Astrocyte (in vitro differentiated cells and primary cell): ENCODE measurements around the gene MT3. TPM values are rescaled to one million over a fixed set of nuclear protein-coding genes. Genes with fewer than 3 reads are reported as not detected.

ENCODE experiments used
- DNase-seq: peaks from one replicate; pipeline ENCODE4 v3.0.0-alpha.2; 2010; ENCODE audit warnings: low read depth
- FAIRE-seq: peaks from 2 replicates; lab custom pipeline; 2011; peaks lifted over from hg19 to GRCh38; lab: Jason Lieb, UNC
- H2AFZ ChIP-seq: 2 replicates; pipeline ENCODE4 v1.6.0; 2012; ENCODE audit warnings: low read depth, low read length, inconsistent platforms
- H3K27ac ChIP-seq: 2 replicates; pipeline ENCODE4 v1.5.1; 2011; ENCODE audit warnings: low read depth, low read length, inconsistent platforms
- H3K27me3 ChIP-seq: 2 replicates; pipeline ENCODE4 v1.6.0; 2011; ENCODE audit warnings: low read length, inconsistent platforms; ENCODE audit not compliant: insufficient read depth
- H3K36me3 ChIP-seq: 2 replicates; pipeline ENCODE4 v1.5.1; 2011; ENCODE audit warnings: low read length, inconsistent platforms; ENCODE audit not compliant: insufficient read depth
- H3K4me1 ChIP-seq: 2 replicates; pipeline ENCODE4 v1.5.1; 2011; ENCODE audit warnings: low read length, inconsistent platforms; ENCODE audit not compliant: insufficient read depth
- H3K4me2 ChIP-seq: 2 replicates; pipeline ENCODE4 v1.6.0; 2012; ENCODE audit warnings: low read length, inconsistent platforms
- H3K4me3 ChIP-seq: 2 replicates; pipeline ENCODE4 v1.5.1; 2011; ENCODE audit warnings: low read depth, mild to moderate bottlenecking, low read length, inconsistent platforms; ENCODE audit not compliant: insufficient read depth
- H3K79me2 ChIP-seq: 2 replicates; pipeline ENCODE4 v1.6.0; 2012; ENCODE audit warnings: mild to moderate bottlenecking, low read length, inconsistent platforms; ENCODE audit not compliant: insufficient read depth
- H3K9ac ChIP-seq: 2 replicates; pipeline ENCODE4 v1.6.0; 2012; ENCODE audit warnings: mild to moderate bottlenecking, low read length, inconsistent platforms
- H3K9me3 ChIP-seq: 2 replicates; pipeline ENCODE4 v1.5.1; 2012; ENCODE audit warnings: low read depth, mild to moderate bottlenecking, low read length, inconsistent platforms; ENCODE audit not compliant: insufficient read depth
- H4K20me1 ChIP-seq: 2 replicates; pipeline ENCODE4 v1.6.0; 2012; ENCODE audit warnings: low read length, inconsistent platforms; ENCODE audit not compliant: insufficient read depth
- H3K27ac Mint-ChIP-seq: one replicate; pipeline ENCODE4 v1.8.0; 2021; ENCODE audit warnings: mild to moderate bottlenecking, mixed read lengths; ENCODE audit not compliant: unreplicated experiment
- H3K27me3 Mint-ChIP-seq: one replicate; pipeline ENCODE4 v1.8.0; 2021; ENCODE audit warnings: low read depth, mixed read lengths; ENCODE audit not compliant: unreplicated experiment
- H3K36me3 Mint-ChIP-seq: one replicate; pipeline ENCODE4 v1.8.0; 2021; ENCODE audit warnings: low read depth, mixed read lengths; ENCODE audit not compliant: unreplicated experiment
- H3K4me1 Mint-ChIP-seq: one replicate; pipeline ENCODE4 v1.8.0; 2021; ENCODE audit warnings: low read depth, mixed read lengths; ENCODE audit not compliant: unreplicated experiment
- H3K4me3 Mint-ChIP-seq: one replicate; pipeline ENCODE4 v1.8.0; 2021; ENCODE audit warnings: mild to moderate bottlenecking, moderate library complexity, mixed read lengths; ENCODE audit not compliant: unreplicated experiment
- H3K9me3 Mint-ChIP-seq: one replicate; pipeline ENCODE4 v1.8.0; 2021; ENCODE audit warnings: mild to moderate bottlenecking, mixed read lengths; ENCODE audit not compliant: unreplicated experiment
- CTCF ChIP-seq: IDR thresholded peaks from 2 replicates; pipeline ENCODE4 v1.5.1; 2011; ENCODE audit warnings: low read depth, mild to moderate bottlenecking, inconsistent platforms, low read length, moderate library complexity; ENCODE audit not compliant: insufficient read depth
- EZH2 ChIP-seq: IDR thresholded peaks from 2 replicates; pipeline ENCODE4 v1.6.1; 2012; ENCODE audit warnings: mild to moderate bottlenecking, low read length, inconsistent platforms; ENCODE audit not compliant: insufficient read depth
- total RNA-seq: library from RNA; stranded (reverse); gene quantifications from 2 replicates; pipeline ENCODE4 v1.2.1, GENCODE V29; 2021

The MT3 gene
- total RNA-seq, 1 donor from 2014 or later: not detected

GRCh38 chr16:56551796-56552738, 37.3 kb upstream of the MT3 start:
- Histone ChIP-seq H3K79me2 (no peaks in the 10 kb centered on the region), H4K20me1 (no peaks in the 10 kb centered on the region), H3K27me3 (no peaks in the 10 kb centered on the region), H3K9me3 (no peaks in the 10 kb centered on the region), H3K4me1 (peaks cover 8% of the 10 kb centered on the region), H3K36me3 (no peaks in the 10 kb centered on the region), H3K4me2 (no peak overlapping the region), H3K4me3 (no peak overlapping the region), H3K27ac (no peak overlapping the region), H2AFZ (no peak overlapping the region), H3K9ac (no peak overlapping the region)
- DNase-seq (no peak), FAIRE-seq (no peak)
- H3K27ac Mint-ChIP-seq: no peak overlapping the region
- no peaks in the 10 kb centered on the region for H3K36me3 Mint-ChIP-seq
- H3K27me3 Mint-ChIP-seq: peaks cover 22% of the 10 kb centered on the region
- H3K9me3 Mint-ChIP-seq: no peaks in the 10 kb centered on the region
- H3K4me3 Mint-ChIP-seq: no peak overlapping the region
- peaks cover 6% of the 10 kb centered on the region for H3K4me1 Mint-ChIP-seq
- no peak for TF ChIP-seq EZH2
- no peak for TF ChIP-seq CTCF

- H3K36me3 ChIP-seq: no peaks in the 10 kb centered on the region
- H3K27me3 Mint-ChIP-seq: peaks cover 36% of the 10 kb centered on the region
- FAIRE-seq: no peak
These were observed 34.9 kb upstream of the MT3 start for GRCh38 chr16:56554441-56554840.

More at GRCh38 chr16:56554441-56554840, 34.9 kb upstream of the MT3 start:
- no peak for DNase-seq
- no peaks in the 10 kb centered on the region for H3K4me1 ChIP-seq
- Mint-ChIP-seq H3K9me3 (no peaks in the 10 kb centered on the region), H3K4me1 (peaks cover 2% of the 10 kb centered on the region), H3K4me3 (no peak overlapping the region), H3K27ac (no peak overlapping the region), H3K36me3 (no peaks in the 10 kb centered on the region)
- H3K9ac ChIP-seq: no peak overlapping the region
- no peaks in the 10 kb centered on the region for H3K9me3 ChIP-seq
- no peak overlapping the region for H3K4me3 ChIP-seq
- no peak overlapping the region for H3K27ac ChIP-seq
- H3K4me2 ChIP-seq: no peak overlapping the region
- H3K27me3 ChIP-seq: no peaks in the 10 kb centered on the region
- no peaks in the 10 kb centered on the region for H4K20me1 ChIP-seq
- H3K79me2 ChIP-seq: no peaks in the 10 kb centered on the region
- no peak for TF ChIP-seq EZH2
- no peak for TF ChIP-seq CTCF
- no peak overlapping the region for H2AFZ ChIP-seq
